Astrocyte (in vitro differentiated cells and primary cell): ENCODE results near the gene SPG21.

Source experiments
- EZH2 ChIP-seq: IDR thresholded peaks from 2 replicates; pipeline ENCODE4 v1.6.1; 2012; ENCODE audit warnings: mild to moderate bottlenecking, low read length, inconsistent platforms; ENCODE audit not compliant: insufficient read depth
- TF ChIP-seq, protein P1 (sequence below): IDR thresholded peaks from 2 replicates; pipeline ENCODE4 v1.5.1; 2011; ENCODE audit warnings: low read depth, mild to moderate bottlenecking, inconsistent platforms, low read length, moderate library complexity; ENCODE audit not compliant: insufficient read depth

DNA sequence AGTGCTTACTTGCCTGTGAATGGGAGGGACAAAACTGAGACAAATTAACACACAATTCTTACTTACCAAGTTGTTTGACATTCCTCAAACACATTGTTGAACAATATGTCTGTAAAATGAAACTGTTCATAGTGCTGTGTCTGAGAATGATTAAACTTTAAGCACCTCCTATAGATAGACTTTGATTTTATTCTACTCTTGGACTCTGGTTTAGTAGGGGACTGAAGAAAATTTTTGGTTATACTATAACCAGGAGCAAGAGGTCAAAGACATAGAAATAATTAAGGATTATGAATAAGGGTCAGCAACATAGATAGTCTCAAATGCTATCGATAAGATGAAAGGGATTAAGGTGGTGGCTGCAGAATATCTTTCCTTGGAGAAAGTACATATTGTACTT, 47.6 kb upstream of the SPG21 start:
- TF ChIP-seq, protein P1, sequence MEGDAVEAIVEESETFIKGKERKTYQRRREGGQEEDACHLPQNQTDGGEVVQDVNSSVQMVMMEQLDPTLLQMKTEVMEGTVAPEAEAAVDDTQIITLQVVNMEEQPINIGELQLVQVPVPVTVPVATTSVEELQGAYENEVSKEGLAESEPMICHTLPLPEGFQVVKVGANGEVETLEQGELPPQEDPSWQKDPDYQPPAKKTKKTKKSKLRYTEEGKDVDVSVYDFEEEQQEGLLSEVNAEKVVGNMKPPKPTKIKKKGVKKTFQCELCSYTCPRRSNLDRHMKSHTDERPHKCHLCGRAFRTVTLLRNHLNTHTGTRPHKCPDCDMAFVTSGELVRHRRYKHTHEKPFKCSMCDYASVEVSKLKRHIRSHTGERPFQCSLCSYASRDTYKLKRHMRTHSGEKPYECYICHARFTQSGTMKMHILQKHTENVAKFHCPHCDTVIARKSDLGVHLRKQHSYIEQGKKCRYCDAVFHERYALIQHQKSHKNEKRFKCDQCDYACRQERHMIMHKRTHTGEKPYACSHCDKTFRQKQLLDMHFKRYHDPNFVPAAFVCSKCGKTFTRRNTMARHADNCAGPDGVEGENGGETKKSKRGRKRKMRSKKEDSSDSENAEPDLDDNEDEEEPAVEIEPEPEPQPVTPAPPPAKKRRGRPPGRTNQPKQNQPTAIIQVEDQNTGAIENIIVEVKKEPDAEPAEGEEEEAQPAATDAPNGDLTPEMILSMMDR, result no peak
- no peak for TF ChIP-seq EZH2
